Ishikawa (cell line): Measurements from ENCODE around the gene RGN.

ENCODE experiments used
- CEBPB ChIP-seq: IDR thresholded peaks from 2 replicates; pipeline ENCODE4 v1.6.1; 2012
- CREB1 ChIP-seq: IDR thresholded peaks from 2 replicates; pipeline ENCODE4 v1.6.1; 2012; ENCODE audit warnings: low read depth
- EGR1 ChIP-seq: IDR thresholded peaks from 2 replicates; pipeline ENCODE4 v1.6.1; 2012
- EP300 ChIP-seq: IDR thresholded peaks from 2 replicates; pipeline ENCODE4 v1.6.1; 2012; ENCODE audit warnings: borderline replicate concordance
- FOXM1 ChIP-seq: IDR thresholded peaks from 2 replicates; pipeline ENCODE4 v1.6.1; 2012; ENCODE audit warnings: low read depth, borderline replicate concordance
- NFIC ChIP-seq: IDR thresholded peaks from 2 replicates; pipeline ENCODE4 v1.6.1; 2012
- RAD21 ChIP-seq: IDR thresholded peaks from 2 replicates; pipeline ENCODE4 v1.6.1; 2012; ENCODE audit warnings: low read depth
- REST ChIP-seq: IDR thresholded peaks from 2 replicates; pipeline ENCODE4 v1.6.1; 2012; ENCODE audit warnings: low read depth, mild to moderate bottlenecking
- TAF1 ChIP-seq: IDR thresholded peaks from 2 replicates; pipeline ENCODE4 v1.6.1; 2012; ENCODE audit warnings: low read depth, mild to moderate bottlenecking
- TCF12 ChIP-seq: IDR thresholded peaks from 2 replicates; pipeline ENCODE4 v1.6.1; 2012; ENCODE audit warnings: low read depth
- TEAD4 ChIP-seq: IDR thresholded peaks from 2 replicates; pipeline ENCODE4 v1.6.1; 2012
- YY1 ChIP-seq: IDR thresholded peaks from 2 replicates; pipeline ENCODE4 v1.6.1; 2012; ENCODE audit warnings: low read depth
- ZBTB7A ChIP-seq: IDR thresholded peaks from 2 replicates; pipeline ENCODE4 v1.6.1; 2012; ENCODE audit warnings: low read depth
- TF ChIP-seq, protein P1 (sequence below): IDR thresholded peaks from 2 replicates; pipeline ENCODE4 v1.6.1; 2012
- TF ChIP-seq, protein P2 (sequence below): IDR thresholded peaks from 2 replicates; pipeline ENCODE4 v1.6.1; 2012

The RGN gene

GRCh38 chrX:47133493-47133892 lies 55.2 kb downstream of the RGN start:
- TF ChIP-seq EGR1 (no peak), RAD21 (no peak), TAF1 (no peak), CEBPB (no peak), ZBTB7A (no peak), EP300 (no peak), YY1 (no peak), FOXM1 (no peak), CREB1 (no peak), REST (no peak), TEAD4 (no peak), TCF12 (no peak), NFIC (no peak)
- TF ChIP-seq, protein P1, sequence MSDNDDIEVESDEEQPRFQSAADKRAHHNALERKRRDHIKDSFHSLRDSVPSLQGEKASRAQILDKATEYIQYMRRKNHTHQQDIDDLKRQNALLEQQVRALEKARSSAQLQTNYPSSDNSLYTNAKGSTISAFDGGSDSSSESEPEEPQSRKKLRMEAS = no peak
- TF ChIP-seq, protein P2, sequence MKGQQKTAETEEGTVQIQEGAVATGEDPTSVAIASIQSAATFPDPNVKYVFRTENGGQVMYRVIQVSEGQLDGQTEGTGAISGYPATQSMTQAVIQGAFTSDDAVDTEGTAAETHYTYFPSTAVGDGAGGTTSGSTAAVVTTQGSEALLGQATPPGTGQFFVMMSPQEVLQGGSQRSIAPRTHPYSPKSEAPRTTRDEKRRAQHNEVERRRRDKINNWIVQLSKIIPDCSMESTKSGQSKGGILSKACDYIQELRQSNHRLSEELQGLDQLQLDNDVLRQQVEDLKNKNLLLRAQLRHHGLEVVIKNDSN = no peak

GRCh38 chrX:47138171-47138570 lies 59.9 kb downstream of the RGN start:
- TF ChIP-seq EGR1 (no peak), NFIC (no peak), YY1 (no peak), EP300 (no peak), ZBTB7A (no peak), CEBPB (no peak), REST (no peak), CREB1 (no peak), FOXM1 (no peak), TEAD4 (no peak), TCF12 (no peak), RAD21 (no peak), TAF1 (no peak)
- TF ChIP-seq, protein P1 = no peak
- TF ChIP-seq, protein P2 = no peak
